Left ventricle myocardium inferior (tissue), 1 donor: ENCODE measurements around the gene PPP2R2C. TPM values are rescaled to one million over a fixed set of nuclear protein-coding genes. Genes with fewer than 3 reads are reported as not detected.

ENCODE experiments used
- DNase-seq: peaks from one replicate; pipeline ENCODE4 v3.0.0-alpha.2; 2020
- H3K27ac ChIP-seq: fragments of 200-600 bp; replicated peaks from 2 replicates; pipeline ENCODE4 v1.8.0; 2021
- H3K27me3 ChIP-seq: fragments of 200-600 bp; 2 replicates; pipeline ENCODE4 v1.8.0; 2021; ENCODE audit warnings: low read depth
- H3K36me3 ChIP-seq: fragments of 200-600 bp; 2 replicates; pipeline ENCODE4 v1.8.0; 2021
- H3K4me1 ChIP-seq: fragments of 200-600 bp; 2 replicates; pipeline ENCODE4 v1.8.0; 2021
- H3K4me3 ChIP-seq: fragments of 200-600 bp; 2 replicates; pipeline ENCODE4 v1.8.0; 2021; ENCODE audit warnings: mild to moderate bottlenecking, moderate library complexity
- H3K9me3 ChIP-seq: fragments of 200-600 bp; replicated peaks from 2 replicates; pipeline ENCODE4 v1.8.0; 2021
- intact Hi-C: fragments of 100-400 bp; cut with micrococcal nuclease; formaldehyde crosslinking; loops from one replicate; pipeline ENCODE4 v1.11.0; 2022
- total RNA-seq: library from RNA; stranded (reverse); fragmentation: NEBNext Ultra II Directional; extraction: Animal tissue kit (Norgen Biotek cat#: 25700); gene quantifications from one replicate; pipeline ENCODE4 v1.2.1, GENCODE V29; 2021
- TF ChIP-seq, protein P1 (sequence below): fragments of 200-600 bp; IDR thresholded peaks from 2 replicates; pipeline ENCODE4 v1.8.0; 2021; ENCODE audit warnings: antibody characterized with exemption, mild to moderate bottlenecking, borderline replicate concordance
- donor health status: DM: no; HTN: yes; CAD: no; lungs with severe emphysema.

The PPP2R2C gene
- total RNA-seq, 1 donor from 2014 or later: 9.7 TPM

DNA sequence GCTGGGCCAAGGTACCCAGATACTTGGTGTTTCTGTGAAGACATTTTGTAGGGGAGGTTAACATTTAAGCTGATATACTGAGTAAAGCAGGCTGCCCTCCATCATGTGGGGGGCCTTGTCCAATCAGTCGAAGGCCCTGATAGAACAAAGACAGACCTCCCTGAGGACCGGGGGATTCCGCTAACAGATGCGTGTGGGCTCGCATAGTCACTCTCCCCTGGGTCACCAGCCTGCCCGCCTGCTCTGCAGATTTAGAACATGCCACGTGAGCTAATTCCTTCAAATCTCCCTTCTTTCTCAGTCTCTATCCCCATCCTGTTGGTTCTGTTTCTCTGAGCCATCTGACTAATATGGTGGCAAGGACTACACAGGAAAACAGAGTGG lies 142.0 kb downstream of the PPP2R2C start:
- Histone ChIP-seq H3K27ac (no peak overlapping the region), H3K9me3 (peaks cover 10% of the 10 kb centered on the region), H3K36me3 (no peaks in the 10 kb centered on the region), H3K4me1 (peaks cover 12% of the 10 kb centered on the region), H3K27me3 (peaks cover 56% of the 10 kb centered on the region), H3K4me3 (no peak overlapping the region)
- TF ChIP-seq, protein P1, sequence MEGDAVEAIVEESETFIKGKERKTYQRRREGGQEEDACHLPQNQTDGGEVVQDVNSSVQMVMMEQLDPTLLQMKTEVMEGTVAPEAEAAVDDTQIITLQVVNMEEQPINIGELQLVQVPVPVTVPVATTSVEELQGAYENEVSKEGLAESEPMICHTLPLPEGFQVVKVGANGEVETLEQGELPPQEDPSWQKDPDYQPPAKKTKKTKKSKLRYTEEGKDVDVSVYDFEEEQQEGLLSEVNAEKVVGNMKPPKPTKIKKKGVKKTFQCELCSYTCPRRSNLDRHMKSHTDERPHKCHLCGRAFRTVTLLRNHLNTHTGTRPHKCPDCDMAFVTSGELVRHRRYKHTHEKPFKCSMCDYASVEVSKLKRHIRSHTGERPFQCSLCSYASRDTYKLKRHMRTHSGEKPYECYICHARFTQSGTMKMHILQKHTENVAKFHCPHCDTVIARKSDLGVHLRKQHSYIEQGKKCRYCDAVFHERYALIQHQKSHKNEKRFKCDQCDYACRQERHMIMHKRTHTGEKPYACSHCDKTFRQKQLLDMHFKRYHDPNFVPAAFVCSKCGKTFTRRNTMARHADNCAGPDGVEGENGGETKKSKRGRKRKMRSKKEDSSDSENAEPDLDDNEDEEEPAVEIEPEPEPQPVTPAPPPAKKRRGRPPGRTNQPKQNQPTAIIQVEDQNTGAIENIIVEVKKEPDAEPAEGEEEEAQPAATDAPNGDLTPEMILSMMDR: no peak
- DNase-seq: no peak
- intact Hi-C loops: no loop called here

DNA sequence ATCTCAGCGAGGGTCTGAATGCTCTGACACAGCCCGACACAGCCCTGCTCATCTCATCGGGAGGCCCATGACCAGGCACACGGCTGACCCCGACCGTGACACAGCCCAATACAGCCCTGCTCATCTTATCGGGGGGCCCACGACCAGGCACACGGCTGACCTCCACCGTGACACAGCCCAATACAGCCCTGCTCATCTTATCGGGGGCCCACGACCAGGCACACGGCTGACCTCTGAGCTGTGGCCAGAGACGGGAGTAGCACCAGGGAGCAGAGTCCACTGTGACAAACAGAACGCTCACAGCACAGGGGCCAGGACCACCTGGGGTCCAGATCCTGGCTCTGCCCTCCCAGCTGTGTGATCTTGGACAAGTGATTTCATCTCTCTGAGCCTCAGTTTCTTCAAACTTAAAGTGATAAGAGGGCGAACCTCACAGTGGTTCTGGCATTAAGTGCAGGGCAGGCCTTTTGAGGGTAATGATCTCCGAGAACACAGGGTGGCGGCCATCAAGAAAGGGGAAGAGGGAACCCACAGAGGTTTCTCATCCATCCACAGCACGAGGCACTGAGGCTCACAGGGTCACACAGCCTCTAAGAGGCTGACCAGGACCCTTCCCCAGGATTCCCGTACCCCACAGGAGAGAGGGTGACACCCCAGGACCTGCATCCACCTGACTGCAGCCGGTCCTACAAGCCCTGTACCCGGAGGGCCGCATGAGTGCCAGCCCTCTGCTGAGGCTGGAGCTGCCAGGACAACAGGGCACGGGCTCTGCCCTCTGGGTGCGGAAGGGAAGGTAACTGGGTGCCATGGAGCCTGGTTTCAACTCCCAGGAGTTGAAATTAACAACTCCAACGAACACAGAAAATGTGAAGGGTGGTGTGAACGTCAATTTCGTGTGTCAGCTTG lies 142.7 kb downstream of the PPP2R2C start:
- Histone ChIP-seq H3K27me3 (peaks cover 50% of the 10 kb centered on the region), H3K4me1 (peaks cover 13% of the 10 kb centered on the region), H3K9me3 (peaks cover 10% of the 10 kb centered on the region), H3K4me3 (no peak overlapping the region), H3K27ac (no peak overlapping the region), H3K36me3 (no peaks in the 10 kb centered on the region)
- TF ChIP-seq, protein P1: no peak
- intact Hi-C loops: loop anchor here (5.0 kb wide), 1 partner anchor 77 kb away; no protein-coding TSS in a partner anchor
- DNase-seq: no peak

DNA sequence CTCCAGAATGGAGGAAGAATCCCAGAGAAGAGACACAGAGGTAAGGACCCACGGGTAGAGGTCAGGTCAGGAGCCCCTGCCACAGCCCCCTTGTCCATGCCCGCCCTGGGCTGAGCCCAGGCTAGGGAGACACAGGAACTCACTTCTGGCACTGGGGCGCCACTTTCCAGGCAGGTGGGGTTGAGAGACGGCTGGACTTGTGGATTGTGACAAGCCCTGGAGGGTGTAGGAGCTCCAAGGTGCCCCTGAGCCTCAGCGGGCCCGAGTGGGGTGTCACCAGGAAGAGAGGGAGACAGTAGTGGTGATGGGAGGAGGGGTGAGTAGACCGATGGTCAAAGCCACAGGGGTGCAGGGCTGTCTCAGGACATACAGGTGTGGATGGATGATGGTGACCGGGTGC lies 143.9 kb downstream of the PPP2R2C start:
- TF ChIP-seq, protein P1: no peak
- Histone ChIP-seq H3K27me3 (peaks cover 38% of the 10 kb centered on the region), H3K4me3 (no peak overlapping the region), H3K27ac (no peak overlapping the region), H3K9me3 (peaks cover 4% of the 10 kb centered on the region), H3K36me3 (no peaks in the 10 kb centered on the region), H3K4me1 (peaks cover 18% of the 10 kb centered on the region)
- intact Hi-C loops: loop anchor here (5.0 kb wide), 1 partner anchor 76 kb away; no protein-coding TSS in a partner anchor
- DNase-seq: no peak

DNA sequence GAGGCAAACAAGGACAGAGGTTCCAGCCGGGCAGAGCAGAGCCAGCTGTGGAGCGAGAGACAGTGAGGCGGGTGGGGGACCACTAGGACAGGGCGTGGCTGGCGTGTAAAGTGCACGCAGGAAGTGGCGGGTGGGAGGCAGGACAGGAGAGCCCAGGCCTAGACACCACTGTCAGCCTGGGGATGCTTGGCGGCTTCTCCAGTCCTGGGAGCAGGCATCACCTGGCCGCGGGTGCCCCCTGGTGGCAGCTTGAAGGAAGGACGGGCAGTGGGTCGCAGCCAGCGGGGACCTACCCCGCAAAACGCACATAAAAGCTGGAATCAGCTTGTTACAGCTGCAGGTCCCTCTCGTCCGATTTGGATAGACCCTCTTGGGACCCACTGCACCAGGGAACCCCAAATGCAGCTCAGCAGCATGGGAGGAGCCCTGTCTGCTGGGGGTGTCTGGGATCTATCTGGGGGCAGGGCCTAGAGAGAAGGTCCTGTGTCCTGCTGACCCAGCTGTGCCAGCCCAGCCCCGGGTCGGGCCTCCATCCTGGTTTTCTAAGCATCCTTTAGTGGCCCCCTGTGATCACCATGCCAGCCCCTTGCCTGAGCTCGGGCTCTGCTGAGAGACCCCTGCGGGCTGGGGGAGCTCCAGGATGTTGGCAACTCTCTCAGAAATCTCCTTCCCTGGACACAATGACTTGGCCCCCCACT lies 145.0 kb downstream of the PPP2R2C start:
- Histone ChIP-seq H3K4me1 (peaks cover 18% of the 10 kb centered on the region), H3K27ac (no peak overlapping the region), H3K4me3 (no peak overlapping the region), H3K36me3 (no peaks in the 10 kb centered on the region), H3K27me3 (peaks cover 27% of the 10 kb centered on the region), H3K9me3 (peaks cover 4% of the 10 kb centered on the region)
- TF ChIP-seq, protein P1: peak; percentile 97
- peak; percentile 80 for DNase-seq
- intact Hi-C loops: loop anchor here (5.0 kb wide), 1 partner anchor 75 kb away; no protein-coding TSS in a partner anchor

DNA sequence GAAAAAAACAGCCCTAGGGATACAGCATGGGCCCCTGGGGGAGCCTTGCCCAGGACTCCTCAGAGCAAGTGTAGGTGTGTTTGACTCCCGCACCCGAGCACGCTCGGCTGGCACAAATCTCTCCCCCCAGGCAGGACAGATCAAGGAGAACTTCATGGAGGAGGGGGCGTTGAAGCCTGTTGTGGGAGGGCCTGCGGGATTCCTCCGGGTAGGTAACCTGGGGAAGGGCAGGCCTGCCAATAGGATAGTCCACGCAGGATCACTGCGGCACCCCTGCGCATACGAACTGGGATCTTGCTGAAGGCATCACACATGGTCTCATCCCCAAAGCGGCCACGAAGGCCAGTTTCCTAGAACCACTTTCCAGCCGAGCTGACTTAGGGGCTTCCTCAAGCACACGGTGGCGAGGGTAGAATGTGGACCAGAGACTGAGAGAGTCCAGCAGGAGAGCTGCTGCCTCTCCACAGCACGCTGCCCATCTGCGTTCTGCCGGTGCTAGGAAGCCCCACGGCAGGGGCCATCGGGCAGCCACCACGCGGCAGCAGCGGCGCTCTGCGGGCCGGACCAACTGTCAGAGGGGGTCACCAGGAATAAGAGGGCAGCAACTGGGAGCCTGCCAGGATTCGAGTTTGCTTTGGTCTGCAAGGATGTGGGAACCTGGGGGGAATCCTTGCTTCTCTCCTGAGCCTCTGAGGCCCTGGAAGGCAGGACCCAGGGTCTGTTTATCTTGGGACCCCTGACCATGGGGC lies 145.9 kb downstream of the PPP2R2C start:
- TF ChIP-seq, protein P1: no peak
- peaks cover 24% of the 10 kb centered on the region for H3K27me3 ChIP-seq
- peaks cover 2% of the 10 kb centered on the region for H3K9me3 ChIP-seq
- intact Hi-C loops: loop anchor here (5.0 kb wide), 1 partner anchor 74 kb away; no protein-coding TSS in a partner anchor
- no peak overlapping the region for H3K4me3 ChIP-seq
- H3K4me1 ChIP-seq: peaks cover 18% of the 10 kb centered on the region
- H3K36me3 ChIP-seq: no peaks in the 10 kb centered on the region
- H3K27ac ChIP-seq: peak overlapping the region; percentile 87
- no peak for DNase-seq
